Stimulated activated CD4-positive, alpha-beta T cell treated with anti-CD3 and anti-CD28 coated beads, Interleukin-12 subunit alpha, Interleukin-12 subunit beta, amount 100 ng/mL, for 48 hours (primary cell): ENCODE measurements around the gene COQ8A.

Experiments used
- DNase-seq, 3 donors: peaks; one replicate each; pipeline ENCODE4 v3.0.0-alpha.2; 2020; ENCODE audit warnings: low read depth in 2 of 3, low spot score in 1 of 3

COQ8A gene

GRCh38 chr1:227003165-227003564 lies 63.1 kb downstream of the COQ8A start:
- no peak for DNase-seq

GRCh38 chr1:227004796-227005195 lies 64.7 kb downstream of the COQ8A start:
- DNase-seq: no peak

- no peak for DNase-seq
Observed at GRCh38 chr1:227006226-227006796, 66.2 kb downstream of the COQ8A start.

- DNase-seq: no peak
Observed at GRCh38 chr1:227009937-227010336, 69.8 kb downstream of the COQ8A start.

- DNase-seq: no peak
Observed at GRCh38 chr1:227010645-227011044, 70.6 kb downstream of the COQ8A start.

GRCh38 chr1:227016990-227017389 lies 76.9 kb downstream of the COQ8A start:
- no peak for DNase-seq

GRCh38 chr1:227032396-227032795 lies 92.3 kb downstream of the COQ8A start:
- DNase-seq: no peak

- no peak for DNase-seq
Observed at GRCh38 chr1:227033880-227034279, 93.8 kb downstream of the COQ8A start.

- no peak for DNase-seq
Observed at GRCh38 chr1:227035316-227035715, 95.2 kb downstream of the COQ8A start.

- no peak for DNase-seq
Observed at GRCh38 chr1:227037121-227037520, 97.0 kb downstream of the COQ8A start.
